ENCODE measurements around the gene PPARD. TPM values are rescaled to one million over a fixed set of nuclear protein-coding genes. Genes with fewer than 3 reads are reported as not detected.

The PPARD gene
- total and polyA plus RNA-seq, 2 of the 13 experiments (the other 11 are each of a cell fraction or from before 2014, with no cell fraction given) = 6.1 to 13.3 TPM

GRCh38 chr6:35327349-35328027 is 14.9 kb upstream of the PPARD start (continued):
- no peak for TF ChIP-seq SCMH1 (CRISPR knock-in tag; IDR thresholded peaks at IDR 0.05; ENCODE audit: borderline replicate concordance)
- peak; percentile 24; the same call in 1 of the 2 replicates for TF ChIP-seq GABPB1 (CRISPR knock-in tag; IDR thresholded peaks at IDR 0.05)
- TF ChIP-seq ZSCAN20 (CRISPR knock-in tag; IDR thresholded peaks at IDR 0.05; ENCODE audit: borderline replicate concordance) = 0 out of 2 replicates have a peak, but pooled peaks have one; percentile 36
- 0 out of 2 replicates have a peak, but pooled peaks have one; percentile 26 for TF ChIP-seq KDM2A (CRISPR knock-in tag; IDR thresholded peaks at IDR 0.05; ENCODE audit: borderline replicate concordance, low read depth)
- no peak for TF ChIP-seq JUNB (CRISPR knock-in tag; IDR thresholded peaks at IDR 0.05; ENCODE audit: borderline replicate concordance)
- peak; percentile 81 for TF ChIP-seq STAG1 (CRISPR knock-in tag; IDR thresholded peaks at IDR 0.05)
- peak; percentile 86 for TF ChIP-seq ZNF574 (CRISPR knock-in tag; IDR thresholded peaks at IDR 0.05)
- TF ChIP-seq SALL1 (CRISPR knock-in tag; IDR thresholded peaks at IDR 0.05) = peak; percentile 33
- TF ChIP-seq ZNF687 (CRISPR knock-in tag; IDR thresholded peaks at IDR 0.05) = no peak; the same call in 1 of the 2 replicates
- 0 out of 2 replicates have a peak, but pooled peaks have one; percentile 10 for TF ChIP-seq ELF3 (CRISPR knock-in tag; IDR thresholded peaks at IDR 0.05)
- TF ChIP-seq ZNF552 (CRISPR knock-in tag; IDR thresholded peaks at IDR 0.05; ENCODE audit: borderline replicate concordance) = no peak
- TF ChIP-seq KDM4B (CRISPR knock-in tag; IDR thresholded peaks at IDR 0.05) = peak; percentile 29; the same call in 1 of the 2 replicates
- no peak; the same call in 1 of the 2 replicates for TF ChIP-seq FOXA3 (CRISPR knock-in tag; IDR thresholded peaks at IDR 0.05)
- TF ChIP-seq SRSF4 (IDR thresholded peaks at IDR 0.05; ENCODE audit: low read depth, low read length, poor library complexity, severe bottlenecking) = no peak
- TF ChIP-seq SP5 (CRISPR knock-in tag; IDR thresholded peaks at IDR 0.05; ENCODE audit: borderline replicate concordance, low read depth) = 0 out of 2 replicates have a peak, but pooled peaks have one; percentile 16
- TF ChIP-seq MAF1 (CRISPR knock-in tag; IDR thresholded peaks at IDR 0.05; ENCODE audit: borderline replicate concordance) = no peak
- TF ChIP-seq ZSCAN29 (CRISPR knock-in tag; conservative IDR thresholded peaks at IDR 0.05) = 0 out of 2 replicates have a peak, but pooled peaks have one; percentile 19
- no peak for TF ChIP-seq AGO1 (IDR thresholded peaks at IDR 0.05; ENCODE audit: low read depth, low read length, poor library complexity, severe bottlenecking)
- TF ChIP-seq ZNF678 (CRISPR knock-in tag; IDR thresholded peaks at IDR 0.05) = no peak
- TF ChIP-seq RELA (CRISPR knock-in tag; IDR thresholded peaks at IDR 0.05) = no peak
- no peak for TF ChIP-seq GABPA (IDR thresholded peaks at IDR 0.05; ENCODE audit: low read depth, low read length)
- peak; percentile 56 for TF ChIP-seq GABPA (CRISPR knock-in tag; IDR thresholded peaks at IDR 0.05; ENCODE audit: low read depth)
- peak; percentile 39; the same call in 1 of the 2 replicates for TF ChIP-seq YEATS2 (CRISPR knock-in tag; IDR thresholded peaks at IDR 0.05; ENCODE audit: borderline replicate concordance)
- TF ChIP-seq ONECUT2 (CRISPR knock-in tag; IDR thresholded peaks at IDR 0.05) = no peak

Measured in HepG2 (cell line).